Sigmoid colon (tissue), 4 donors: Measurements from ENCODE around the gene TRIM6.

ENCODE experiments used
- POLR2A ChIP-seq, 2 donors: fragments of 450-650 bp; IDR thresholded peaks; one replicate each; pipeline ENCODE4 v1.6.1; 2016; ENCODE audit warnings: antibody characterized with exemption in 2 of 2, mild to moderate bottlenecking in 2 of 2, moderate library complexity in 2 of 2
- POLR2AphosphoS5 ChIP-seq, 4 donors: sonication (generic); formaldehyde crosslinking; IDR thresholded peaks; one replicate each; pipeline ENCODE4 v1.6.1; 2017; ENCODE audit warnings: antibody characterized with exemption in 4 of 4
- TF ChIP-seq, protein P1 (sequence below), 4 experiments: fragments of 450-650 bp in 3 of 4; fragments of 200-600 bp in 1 of 4; IDR thresholded peaks; one replicate each; pipeline ENCODE4 v1.5.1; 2016 to 2019; ENCODE audit warnings: antibody characterized with exemption in 4 of 4, mild to moderate bottlenecking in 3 of 4, moderate library complexity in 2 of 4

DNA sequence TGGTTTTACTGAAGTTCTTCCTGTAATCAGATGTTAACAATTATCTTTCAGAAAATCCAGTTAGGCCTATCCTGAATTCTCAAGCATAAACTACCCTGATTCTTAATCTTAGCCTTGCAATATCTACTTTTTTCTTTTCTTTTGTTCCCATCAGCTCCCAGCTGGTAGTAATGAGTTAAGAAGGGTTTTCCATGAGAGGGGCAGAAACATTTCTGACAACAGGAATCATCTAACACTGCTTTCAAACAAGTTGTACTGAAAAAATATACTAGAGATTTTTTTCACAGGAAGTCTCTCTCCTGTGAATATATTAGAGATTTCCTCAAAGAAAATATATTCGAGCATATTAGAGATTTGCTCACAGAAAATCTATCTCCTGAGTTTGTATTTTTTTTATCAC lies 3.3 kb upstream of the TRIM6 start:
- TF ChIP-seq, protein P1, sequence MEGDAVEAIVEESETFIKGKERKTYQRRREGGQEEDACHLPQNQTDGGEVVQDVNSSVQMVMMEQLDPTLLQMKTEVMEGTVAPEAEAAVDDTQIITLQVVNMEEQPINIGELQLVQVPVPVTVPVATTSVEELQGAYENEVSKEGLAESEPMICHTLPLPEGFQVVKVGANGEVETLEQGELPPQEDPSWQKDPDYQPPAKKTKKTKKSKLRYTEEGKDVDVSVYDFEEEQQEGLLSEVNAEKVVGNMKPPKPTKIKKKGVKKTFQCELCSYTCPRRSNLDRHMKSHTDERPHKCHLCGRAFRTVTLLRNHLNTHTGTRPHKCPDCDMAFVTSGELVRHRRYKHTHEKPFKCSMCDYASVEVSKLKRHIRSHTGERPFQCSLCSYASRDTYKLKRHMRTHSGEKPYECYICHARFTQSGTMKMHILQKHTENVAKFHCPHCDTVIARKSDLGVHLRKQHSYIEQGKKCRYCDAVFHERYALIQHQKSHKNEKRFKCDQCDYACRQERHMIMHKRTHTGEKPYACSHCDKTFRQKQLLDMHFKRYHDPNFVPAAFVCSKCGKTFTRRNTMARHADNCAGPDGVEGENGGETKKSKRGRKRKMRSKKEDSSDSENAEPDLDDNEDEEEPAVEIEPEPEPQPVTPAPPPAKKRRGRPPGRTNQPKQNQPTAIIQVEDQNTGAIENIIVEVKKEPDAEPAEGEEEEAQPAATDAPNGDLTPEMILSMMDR (IDR thresholded peaks at IDR 0.05), result no peak
- no peak for TF ChIP-seq POLR2A (IDR thresholded peaks at IDR 0.05)
- no peak for TF ChIP-seq POLR2AphosphoS5 (IDR thresholded peaks at IDR 0.05)
